AG10803 (cell line): ENCODE measurements around the gene ROR1.
"Not testable (repeated sequence)": the region's sequence is repeated elsewhere in the genome, so short reads cannot be mapped to it uniquely, and the experiment has no call there.

Source experiments
- DNase-seq: peaks from one replicate; pipeline ENCODE4 v3.0.0; 2010; ENCODE audit warnings: low read depth
- H3K4me3 ChIP-seq: 2 replicates; pipeline ENCODE4 v1.5.1; 2011; ENCODE audit warnings: mild to moderate bottlenecking, low read length, control low read depth
- TF ChIP-seq, protein P1 (sequence below): conservative IDR thresholded peaks from 2 replicates; pipeline ENCODE4 v1.5.1; 2011; ENCODE audit warnings: mild to moderate bottlenecking, low read length, control low read depth, inconsistent platforms

ROR1 gene

GRCh38 chr1:63821091-63822005 lies 47.5 kb downstream of the ROR1 start:
- no peak overlapping the region for H3K4me3 ChIP-seq
- DNase-seq = peak; percentile 59
- TF ChIP-seq, protein P1, sequence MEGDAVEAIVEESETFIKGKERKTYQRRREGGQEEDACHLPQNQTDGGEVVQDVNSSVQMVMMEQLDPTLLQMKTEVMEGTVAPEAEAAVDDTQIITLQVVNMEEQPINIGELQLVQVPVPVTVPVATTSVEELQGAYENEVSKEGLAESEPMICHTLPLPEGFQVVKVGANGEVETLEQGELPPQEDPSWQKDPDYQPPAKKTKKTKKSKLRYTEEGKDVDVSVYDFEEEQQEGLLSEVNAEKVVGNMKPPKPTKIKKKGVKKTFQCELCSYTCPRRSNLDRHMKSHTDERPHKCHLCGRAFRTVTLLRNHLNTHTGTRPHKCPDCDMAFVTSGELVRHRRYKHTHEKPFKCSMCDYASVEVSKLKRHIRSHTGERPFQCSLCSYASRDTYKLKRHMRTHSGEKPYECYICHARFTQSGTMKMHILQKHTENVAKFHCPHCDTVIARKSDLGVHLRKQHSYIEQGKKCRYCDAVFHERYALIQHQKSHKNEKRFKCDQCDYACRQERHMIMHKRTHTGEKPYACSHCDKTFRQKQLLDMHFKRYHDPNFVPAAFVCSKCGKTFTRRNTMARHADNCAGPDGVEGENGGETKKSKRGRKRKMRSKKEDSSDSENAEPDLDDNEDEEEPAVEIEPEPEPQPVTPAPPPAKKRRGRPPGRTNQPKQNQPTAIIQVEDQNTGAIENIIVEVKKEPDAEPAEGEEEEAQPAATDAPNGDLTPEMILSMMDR = no peak

- no peak for DNase-seq
- H3K4me3 ChIP-seq = no peak overlapping the region
- TF ChIP-seq, protein P1 = no peak
These were observed 48.7 kb downstream of the ROR1 start for GRCh38 chr1:63822540-63822939.

- TF ChIP-seq, protein P1 = no peak
- H3K4me3 ChIP-seq = no peak overlapping the region
- no peak for DNase-seq
These were observed 50.6 kb downstream of the ROR1 start for GRCh38 chr1:63824451-63824850.

DNA sequence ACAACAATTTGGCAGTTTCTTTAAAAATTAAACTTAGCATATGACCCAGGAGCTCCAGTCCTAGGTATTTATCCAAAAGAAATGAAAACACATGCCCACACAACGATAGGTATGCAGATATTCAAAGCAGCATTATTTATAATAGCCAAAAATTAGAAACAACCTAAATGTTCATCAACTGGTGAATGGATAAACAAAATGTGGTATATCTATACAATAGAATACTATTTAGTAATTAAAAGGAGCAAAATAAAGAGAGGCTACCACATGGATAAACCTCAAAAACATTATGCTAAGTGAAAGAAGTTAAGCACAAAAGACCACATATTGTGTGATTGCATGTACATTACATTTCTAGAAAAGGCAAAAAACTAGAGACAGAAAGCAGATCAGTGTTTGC lies 51.3 kb downstream of the ROR1 start:
- TF ChIP-seq, protein P1 = no peak
- no peak overlapping the region for H3K4me3 ChIP-seq
- no peak for DNase-seq

DNA sequence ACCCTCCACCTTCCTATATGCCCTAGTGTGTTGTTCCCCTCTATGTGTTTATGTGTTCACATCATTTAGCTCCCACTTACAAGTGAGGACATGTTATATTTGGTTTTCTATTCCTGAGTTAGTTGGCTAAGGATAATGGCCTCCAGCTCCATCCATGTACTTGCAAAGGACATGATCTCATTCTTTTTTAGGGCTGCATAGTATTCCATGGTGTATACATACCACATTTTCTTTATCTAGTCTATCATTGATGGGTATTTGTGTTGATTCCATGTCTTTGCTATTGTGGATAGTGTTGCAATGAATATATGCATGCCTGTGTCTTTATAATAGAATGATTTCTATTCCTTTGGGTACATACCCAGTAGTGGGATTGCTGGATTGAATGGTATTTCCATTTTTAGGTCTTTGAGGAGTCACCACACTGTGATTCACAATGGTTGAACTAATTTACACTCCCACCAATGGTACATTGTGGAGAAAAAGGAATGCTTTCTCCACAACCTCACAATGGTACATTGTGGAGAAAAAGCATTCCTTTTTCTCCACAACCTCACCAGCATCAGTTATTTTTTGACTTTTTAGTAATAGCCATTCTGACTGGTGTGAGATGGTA lies 52.5 kb downstream of the ROR1 start:
- peak; percentile 95 for DNase-seq
- H3K4me3 ChIP-seq = not testable (repeated sequence)

DNA sequence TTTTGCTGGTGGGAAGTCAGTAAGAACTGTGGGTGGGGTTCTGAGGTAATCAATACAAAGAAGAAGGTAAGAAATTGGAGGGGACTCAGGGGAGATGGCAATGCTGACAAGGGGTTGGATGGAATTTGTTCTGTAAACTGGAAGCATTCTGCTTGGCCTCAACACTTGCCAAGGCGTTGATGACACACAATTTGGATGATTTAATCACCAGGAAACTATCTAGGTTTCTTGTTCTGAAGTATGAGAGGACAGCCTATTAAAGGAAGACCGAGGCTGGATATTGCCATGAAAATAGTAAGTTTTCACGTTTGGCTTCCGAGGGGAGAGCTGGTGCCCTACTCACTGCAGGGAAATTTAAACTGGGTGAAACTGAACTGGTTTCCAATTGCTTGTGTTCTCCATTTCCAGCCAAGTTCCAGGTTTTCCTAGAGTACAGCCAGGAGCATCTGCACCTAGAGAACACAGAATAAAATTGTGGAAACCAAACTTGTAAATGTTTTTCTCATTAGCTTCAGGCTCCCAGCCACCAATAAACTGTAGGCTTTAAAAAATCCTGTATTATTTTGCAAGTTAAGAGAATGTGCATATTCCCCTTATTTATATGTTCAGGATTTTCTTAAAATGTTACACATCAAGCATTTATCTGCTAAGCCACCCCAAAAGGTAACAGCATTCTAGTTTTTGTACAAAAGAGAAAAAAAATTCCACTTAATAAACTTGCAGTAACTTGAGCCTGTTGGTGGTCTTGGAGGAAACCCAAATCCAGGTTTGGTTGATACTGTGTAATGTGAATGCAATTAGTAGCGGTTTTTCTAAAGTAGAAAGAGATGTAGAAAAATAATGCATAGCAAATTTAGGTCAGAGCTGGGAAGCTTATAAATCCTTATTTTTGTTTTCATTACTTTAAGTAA lies 53.8 kb downstream of the ROR1 start:
- peak; percentile 76 for DNase-seq
- no peak overlapping the region for H3K4me3 ChIP-seq
- TF ChIP-seq, protein P1 = no peak
